Neural crest cell (in vitro differentiated cells): ENCODE data around the gene TRIM66. TPM values are rescaled to one million over a fixed set of nuclear protein-coding genes. Genes with fewer than 3 reads are reported as not detected.

ENCODE experiments used
- DNase-seq: peaks from one replicate; pipeline ENCODE4 v3.0.0; 2021; ENCODE audit warnings: low read depth, mixed read lengths, low spot score
- H3K27ac Mint-ChIP-seq: one replicate; pipeline ENCODE4 v1.8.0; 2021; ENCODE audit warnings: mild to moderate bottlenecking, mixed read lengths; ENCODE audit not compliant: unreplicated experiment
- H3K27me3 Mint-ChIP-seq: 2 replicates; pipeline ENCODE4 v1.8.0; 2021; ENCODE audit warnings: low read depth, mild to moderate bottlenecking, mixed read lengths
- H3K36me3 Mint-ChIP-seq: 2 replicates; pipeline ENCODE4 v1.8.0; 2021; ENCODE audit warnings: low read depth, mild to moderate bottlenecking, mixed read lengths
- H3K4me1 Mint-ChIP-seq: 2 replicates; pipeline ENCODE4 v1.8.0; 2021; ENCODE audit warnings: mixed read lengths
- H3K4me3 Mint-ChIP-seq: one replicate; pipeline ENCODE4 v1.8.0; 2021; ENCODE audit warnings: mild to moderate bottlenecking, mixed read lengths
- H3K9me3 Mint-ChIP-seq: 2 replicates; pipeline ENCODE4 v1.8.0; 2021; ENCODE audit warnings: mixed read lengths
- CTCF ChIP-seq: fragments of 200-600 bp; sonication (generic); conservative IDR thresholded peaks from 2 replicates; pipeline ENCODE4 v1.5.0; 2021; ENCODE audit warnings: antibody characterized with exemption, mild to moderate bottlenecking
- long read RNA-seq: library from polyadenylated mRNA; unstranded; transcript quantifications from one replicate; pipeline ENCODE4 v2.0.0, GENCODE V29; 2020
- total RNA-seq: library from RNA; stranded (reverse); gene quantifications from 2 replicates; pipeline ENCODE4 v1.2.1, GENCODE V29; 2021

Gene TRIM66
- 6.5 and 10.2 TPM in 2 replicates for total RNA-seq
- long read RNA-seq, partial matches to known transcripts = 1 of 5 reads
- long read RNA-seq, other reads (novel, unspliced or antisense) = 3 of 5 reads

GRCh38 chr11:8682303-8683114 lies at the start of gene TRIM66, which contains the start of gene RPL27A:
Gene TRIM66, minus strand, starts transcription at chr11:8682665. Its CDS starts 10,391 bp downstream, at chr11:8672274.
Gene RPL27A, plus strand, starts transcription at chr11:8682792. Its CDS starts 22 bp downstream, at chr11:8682814.
- peak; percentile 99 for DNase-seq
- Mint-ChIP-seq H3K9me3 (peaks cover 6% of the 10 kb centered on the region), H3K27me3 (peaks cover 2% of the 10 kb centered on the region), H3K4me3 (peak within 1 kb of the TSS; percentile 99), H3K4me1 (peaks cover 52% of the 10 kb centered on the region), H3K27ac (peak within 1 kb of the TSS; percentile 97), H3K36me3 (peaks cover 33% of the 10 kb centered on the region)
- peak; percentile 34 for TF ChIP-seq CTCF

- H3K27me3 Mint-ChIP-seq = no peaks in the 10 kb centered on the region
- peaks cover 21% of the 10 kb centered on the region for H3K4me1 Mint-ChIP-seq
- H3K4me3 Mint-ChIP-seq = no peak overlapping the region
- no peak for TF ChIP-seq CTCF
- DNase-seq = no peak
- H3K27ac Mint-ChIP-seq = no peak overlapping the region
- H3K36me3 Mint-ChIP-seq = peaks cover 6% of the 10 kb centered on the region
- H3K9me3 Mint-ChIP-seq = no peaks in the 10 kb centered on the region
Measured at GRCh38 chr11:8731647-8732323, 49.3 kb upstream of the TRIM66 start.

- H3K36me3 Mint-ChIP-seq = peaks cover 3% of the 10 kb centered on the region
- peaks cover 21% of the 10 kb centered on the region for H3K4me1 Mint-ChIP-seq
- H3K27me3 Mint-ChIP-seq = no peaks in the 10 kb centered on the region
- TF ChIP-seq CTCF = no peak
- H3K4me3 Mint-ChIP-seq = no peak overlapping the region
- no peak for DNase-seq
- no peaks in the 10 kb centered on the region for H3K9me3 Mint-ChIP-seq
- H3K27ac Mint-ChIP-seq = no peak overlapping the region
Measured at GRCh38 chr11:8730697-8731020, 48.2 kb upstream of the TRIM66 start.

GRCh38 chr11:8729837-8730696 lies 47.6 kb upstream of the TRIM66 start:
- H3K4me1 Mint-ChIP-seq = peaks cover 21% of the 10 kb centered on the region
- H3K9me3 Mint-ChIP-seq = no peaks in the 10 kb centered on the region
- H3K36me3 Mint-ChIP-seq = peaks cover 3% of the 10 kb centered on the region
- no peak for TF ChIP-seq CTCF
- H3K27me3 Mint-ChIP-seq = no peaks in the 10 kb centered on the region
- H3K4me3 Mint-ChIP-seq = no peak overlapping the region
- DNase-seq = no peak
- H3K27ac Mint-ChIP-seq = no peak overlapping the region

GRCh38 chr11:8729067-8729466 lies 46.6 kb upstream of the TRIM66 start:
- no peak for DNase-seq
- H3K9me3 Mint-ChIP-seq = no peaks in the 10 kb centered on the region
- TF ChIP-seq CTCF = no peak
- peaks cover 3% of the 10 kb centered on the region for H3K36me3 Mint-ChIP-seq
- H3K4me3 Mint-ChIP-seq = no peak overlapping the region
- peaks cover 20% of the 10 kb centered on the region for H3K4me1 Mint-ChIP-seq
- no peak overlapping the region for H3K27ac Mint-ChIP-seq
- H3K27me3 Mint-ChIP-seq = no peaks in the 10 kb centered on the region
